GM18502 (cell line): Measurements from ENCODE around the gene SFMBT2.
A peak's percentile ranks its signal among the peaks of the same experiment; 100 is the strongest.
"Not testable (repeated sequence)": the region's sequence is repeated elsewhere in the genome, so short reads cannot be mapped to it uniquely, and the experiment has no call there.

Experiments
- ATAC-seq: cut with Tn5 transposase; IDR thresholded peaks from one replicate; pipeline ENCODE4 v1.9.1; 2021; ENCODE audit warnings: mild to moderate bottlenecking; ENCODE audit not compliant: unreplicated experiment, poor library complexity

SFMBT2 gene

DNA sequence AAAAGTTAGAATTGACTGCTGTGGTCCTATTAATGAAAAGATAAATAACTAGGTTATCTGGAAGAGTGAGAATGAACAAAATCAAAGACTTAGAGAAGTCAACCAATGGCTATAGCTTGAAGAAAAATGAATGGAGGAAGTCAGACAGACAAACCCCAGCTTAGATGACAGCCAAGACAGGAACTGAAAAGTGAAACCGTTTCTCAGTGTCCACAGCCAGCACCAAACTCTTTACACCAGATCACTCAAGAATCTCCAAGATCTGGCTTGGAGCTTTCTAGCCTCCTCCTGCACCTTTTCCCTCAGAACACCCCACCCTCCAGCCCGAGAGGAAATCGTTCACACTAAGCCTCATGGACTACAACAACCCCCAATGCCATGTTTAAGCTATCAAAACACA, 167.0 kb downstream of the SFMBT2 start:
- ATAC-seq, result peak; percentile 77

DNA sequence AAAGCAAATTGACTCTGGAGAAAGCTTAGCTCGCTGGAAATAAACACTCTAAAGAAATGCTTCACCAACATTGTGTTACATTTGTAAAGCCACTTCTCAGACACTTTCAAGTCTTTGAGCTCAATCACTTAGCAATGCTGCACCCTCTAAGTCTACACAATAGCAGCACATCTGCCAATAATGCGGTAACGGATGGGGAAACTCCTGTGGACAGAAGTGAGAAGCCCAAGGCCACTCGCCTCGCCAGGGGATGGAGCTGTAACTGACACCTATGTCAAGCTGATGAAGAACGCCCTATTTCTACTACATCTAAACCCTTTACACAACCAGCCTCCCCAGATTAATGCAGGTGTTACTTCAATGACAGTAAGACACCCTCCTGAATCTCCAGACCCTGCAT, 167.7 kb downstream of the SFMBT2 start:
- no peak for ATAC-seq

DNA sequence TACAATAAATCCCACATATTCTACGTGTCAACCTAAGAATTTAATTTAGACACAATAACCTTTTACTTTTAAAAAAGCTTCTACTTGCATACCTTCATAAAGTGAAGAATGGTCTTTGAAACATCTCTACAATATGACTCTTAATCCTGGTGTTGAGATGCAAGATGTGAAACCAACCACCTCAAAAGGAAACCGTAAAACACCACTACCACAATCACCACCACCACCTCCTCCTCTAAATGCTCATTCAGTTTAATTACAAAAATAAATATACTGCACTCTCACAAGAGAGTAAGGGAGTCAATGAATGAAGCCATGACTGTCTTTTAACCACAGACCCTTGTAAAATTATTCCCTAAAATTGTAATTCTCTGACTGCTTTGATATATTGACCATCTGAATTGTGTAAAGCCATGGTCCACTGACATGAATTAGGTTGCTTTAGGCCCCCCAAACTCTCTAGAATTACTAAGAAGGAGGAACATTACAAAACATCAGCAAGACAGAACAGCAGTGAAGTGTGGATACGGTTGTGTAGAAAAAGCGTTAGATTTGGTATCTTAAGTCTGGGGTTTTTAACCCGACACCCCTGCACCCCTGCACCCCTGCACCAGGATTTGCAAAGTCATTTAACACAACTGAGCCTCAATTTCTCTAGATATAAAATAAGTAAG, 171.4 kb downstream of the SFMBT2 start:
- ATAC-seq, result peak; percentile 79

DNA sequence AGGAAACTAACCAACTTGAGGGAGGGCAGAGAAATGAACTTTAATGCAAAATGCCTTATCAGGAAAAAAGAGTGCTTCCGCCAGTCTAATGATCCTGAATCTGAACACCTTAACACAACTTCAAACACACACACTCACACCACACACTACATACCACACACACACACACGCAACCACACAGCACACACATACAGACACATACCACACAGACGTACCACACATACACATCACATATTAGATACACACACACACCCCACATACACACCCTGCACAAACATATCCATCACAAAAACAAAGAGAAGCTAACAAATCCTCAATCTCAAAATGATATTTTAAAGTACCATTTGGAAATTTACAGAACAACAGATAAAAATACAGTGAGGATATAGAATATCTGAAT, 175.5 kb downstream of the SFMBT2 start:
- no peak for ATAC-seq

DNA sequence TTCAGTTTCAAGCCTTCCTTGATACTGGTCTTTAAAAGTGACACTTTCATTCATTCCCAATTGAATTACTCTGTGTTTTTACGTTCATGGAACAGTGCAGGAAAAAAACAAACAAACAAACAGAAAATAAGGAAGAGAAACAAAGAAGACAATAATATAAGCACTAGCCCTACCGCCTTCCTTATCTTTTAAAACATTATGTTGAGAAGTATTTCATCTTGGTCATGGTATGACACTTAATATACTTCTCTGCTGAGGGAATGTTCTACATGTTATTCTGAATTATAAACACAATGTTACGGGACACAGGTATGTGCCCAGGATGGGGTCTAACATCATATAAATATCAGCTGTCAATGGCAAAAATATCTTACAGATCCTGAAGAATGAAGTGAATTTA, 176.7 kb downstream of the SFMBT2 start:
- ATAC-seq, result no peak

DNA sequence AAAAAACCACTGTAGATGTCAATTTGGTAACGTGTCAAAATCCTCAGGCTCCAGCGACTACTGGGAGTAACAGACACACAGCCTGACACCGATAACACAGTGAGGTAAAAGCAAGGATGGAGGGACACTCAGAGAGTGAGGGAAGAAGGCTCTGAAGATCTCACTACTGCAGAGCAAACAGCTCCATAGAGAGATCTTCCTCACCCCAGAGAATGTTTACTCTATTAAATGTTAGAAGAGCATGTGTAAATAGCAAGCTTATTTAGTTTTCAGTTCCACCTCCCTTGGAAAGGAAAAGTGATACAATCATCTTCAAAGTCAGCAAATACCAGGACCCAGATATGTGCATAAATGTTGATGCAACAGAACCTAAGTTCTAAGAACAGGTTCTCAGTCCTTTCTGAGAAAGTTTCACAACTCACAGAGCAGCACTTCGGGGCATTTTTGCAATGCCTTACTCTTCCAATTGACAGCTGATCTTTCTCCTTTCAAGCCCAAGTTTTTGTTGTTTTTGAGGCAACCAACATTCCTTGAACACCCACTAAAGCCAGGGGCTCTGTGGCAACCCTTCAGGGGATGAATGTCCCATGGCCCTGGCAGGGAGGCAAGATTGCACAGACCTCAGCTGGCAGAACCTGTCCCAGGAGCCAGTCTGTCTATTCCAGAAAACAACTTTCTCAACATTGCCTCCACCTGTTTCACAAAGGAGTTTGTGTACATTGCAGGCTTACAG, 177.4 kb downstream of the SFMBT2 start:
- ATAC-seq, result no peak

DNA sequence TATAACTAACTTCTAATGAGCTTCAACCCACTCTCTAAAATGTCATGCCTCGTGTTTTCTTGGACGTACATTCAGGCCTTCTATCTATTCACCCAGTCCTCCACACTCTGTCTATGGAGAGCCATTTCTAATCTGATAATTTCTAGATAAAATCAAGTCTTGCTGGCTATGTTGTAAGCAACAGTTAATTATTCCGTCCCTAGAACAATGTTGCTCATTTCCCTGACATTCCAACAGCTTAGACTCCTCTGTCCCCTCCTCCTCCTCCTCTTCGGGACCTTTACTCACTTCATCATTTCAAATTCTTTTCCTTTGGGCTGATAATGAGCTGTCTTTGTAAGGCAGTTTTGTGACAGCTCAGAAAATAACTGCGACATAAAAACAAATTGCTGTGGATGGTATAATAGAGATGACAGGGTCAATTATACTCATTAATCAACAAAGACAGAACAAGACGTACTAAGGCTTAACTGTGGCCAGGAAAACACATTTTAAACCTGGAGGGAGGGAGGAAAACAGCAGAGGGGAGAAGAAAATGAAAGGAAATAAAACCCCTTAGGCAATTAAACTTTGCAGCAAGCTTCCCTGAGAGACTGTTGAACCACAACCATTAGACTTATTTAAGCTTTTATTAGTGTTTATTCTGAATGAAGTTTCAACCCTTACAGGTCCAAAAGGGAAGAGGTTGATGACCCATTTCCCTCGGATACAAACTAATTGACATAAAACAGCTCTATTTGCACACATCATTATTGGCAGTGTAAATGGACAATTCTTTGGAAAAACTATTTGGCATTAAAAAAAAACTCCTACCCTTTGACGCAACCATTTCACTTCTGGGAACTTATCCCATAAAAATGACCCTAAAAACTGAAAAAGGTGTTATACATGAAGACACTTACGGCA, 179.1 kb downstream of the SFMBT2 start:
- no peak for ATAC-seq

DNA sequence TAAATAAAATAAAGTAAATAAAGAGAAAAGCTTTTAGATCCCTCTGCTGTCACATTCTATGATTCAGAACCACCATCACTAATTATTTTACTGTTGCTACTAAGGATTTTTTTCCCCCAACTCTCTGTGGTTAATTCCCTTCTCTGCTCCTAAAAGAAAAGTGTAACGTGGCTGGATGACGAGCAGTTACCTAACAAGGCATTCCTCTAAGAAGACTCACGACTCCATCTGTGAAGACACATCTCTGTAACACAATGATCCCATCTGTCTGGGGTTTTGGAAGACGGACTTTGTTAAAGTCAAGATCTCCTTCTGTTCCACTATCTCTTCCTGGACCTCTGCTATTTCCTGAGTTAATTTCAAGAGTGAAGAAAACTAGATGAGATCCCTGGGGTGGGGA, 179.9 kb downstream of the SFMBT2 start:
- ATAC-seq, result no peak

DNA sequence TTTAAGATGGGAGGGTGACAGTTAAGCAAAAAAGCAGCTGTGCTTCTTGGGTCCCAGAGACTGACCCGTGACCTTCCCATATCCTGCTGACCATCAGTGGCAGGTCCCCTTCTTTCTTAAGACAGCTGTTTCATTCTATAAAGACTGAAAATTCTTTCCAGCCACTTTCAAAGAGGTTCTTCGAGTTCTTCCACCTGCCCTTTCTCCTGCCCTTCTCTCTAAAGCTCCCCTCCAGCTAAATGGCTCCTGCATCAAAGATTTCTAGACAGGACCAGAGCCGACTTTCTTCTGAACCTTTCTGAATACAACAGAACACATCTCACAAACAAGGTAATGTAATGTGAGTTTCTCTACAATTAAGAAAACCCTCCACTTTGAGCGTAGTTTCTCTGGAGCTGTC, 180.8 kb downstream of the SFMBT2 start:
- ATAC-seq, result no peak

DNA sequence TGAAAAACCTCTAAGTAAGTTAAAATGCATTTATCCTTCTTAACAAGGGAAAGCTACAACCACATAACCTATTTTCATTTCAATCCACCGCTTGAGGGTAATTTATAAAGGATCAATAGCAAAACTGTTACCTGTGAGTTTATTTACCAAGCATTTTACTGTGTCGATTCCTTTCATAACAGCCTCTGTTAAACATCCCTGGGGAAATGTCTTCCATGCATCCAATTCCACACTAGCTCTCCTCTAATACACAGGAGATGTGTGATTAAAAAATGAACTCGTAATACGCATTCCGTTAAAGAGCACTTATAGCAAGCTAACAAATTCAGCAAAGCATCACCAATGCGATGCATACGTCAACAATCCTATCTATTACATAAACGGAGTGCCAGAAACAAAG, 185.7 kb downstream of the SFMBT2 start:
- ATAC-seq, result no peak

DNA sequence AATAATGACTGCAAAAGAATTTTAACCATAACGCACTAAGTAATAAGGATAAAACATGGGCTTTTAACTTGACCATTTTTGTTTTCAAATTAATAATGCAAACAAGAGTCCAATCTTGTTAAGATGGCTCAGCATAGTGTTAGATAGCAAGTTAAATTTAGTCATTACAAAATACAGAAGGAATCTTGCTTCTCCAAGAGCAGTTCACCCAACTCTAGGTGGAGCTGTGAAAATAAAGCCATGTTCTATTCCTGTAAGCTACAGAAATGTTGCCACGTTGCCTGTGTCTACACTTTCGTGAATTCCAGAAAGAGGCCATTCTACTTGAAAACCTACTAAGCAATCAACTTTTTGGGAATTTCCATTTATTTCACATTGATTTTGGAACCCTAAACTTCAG, 191.9 kb downstream of the SFMBT2 start:
- no peak for ATAC-seq

DNA sequence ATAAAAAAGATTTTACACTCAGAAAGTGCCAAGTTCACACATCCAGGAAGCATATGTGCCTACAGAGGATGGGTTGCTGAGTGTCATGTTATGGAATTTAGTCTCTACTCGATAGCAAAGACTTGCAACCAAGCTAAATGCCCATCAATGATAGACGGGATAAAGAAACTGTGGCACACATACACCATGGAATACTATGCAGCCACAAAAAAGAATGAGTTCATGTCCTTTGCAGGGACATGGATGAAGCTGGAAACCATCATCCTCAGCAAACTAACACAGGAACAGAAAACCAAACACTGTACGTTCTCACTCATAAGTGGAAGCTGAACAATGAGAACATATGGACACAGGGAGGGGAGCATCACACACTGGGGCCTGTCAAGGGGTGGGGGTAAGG, 198.1 kb downstream of the SFMBT2 start:
- ATAC-seq, result not testable (repeated sequence)

DNA sequence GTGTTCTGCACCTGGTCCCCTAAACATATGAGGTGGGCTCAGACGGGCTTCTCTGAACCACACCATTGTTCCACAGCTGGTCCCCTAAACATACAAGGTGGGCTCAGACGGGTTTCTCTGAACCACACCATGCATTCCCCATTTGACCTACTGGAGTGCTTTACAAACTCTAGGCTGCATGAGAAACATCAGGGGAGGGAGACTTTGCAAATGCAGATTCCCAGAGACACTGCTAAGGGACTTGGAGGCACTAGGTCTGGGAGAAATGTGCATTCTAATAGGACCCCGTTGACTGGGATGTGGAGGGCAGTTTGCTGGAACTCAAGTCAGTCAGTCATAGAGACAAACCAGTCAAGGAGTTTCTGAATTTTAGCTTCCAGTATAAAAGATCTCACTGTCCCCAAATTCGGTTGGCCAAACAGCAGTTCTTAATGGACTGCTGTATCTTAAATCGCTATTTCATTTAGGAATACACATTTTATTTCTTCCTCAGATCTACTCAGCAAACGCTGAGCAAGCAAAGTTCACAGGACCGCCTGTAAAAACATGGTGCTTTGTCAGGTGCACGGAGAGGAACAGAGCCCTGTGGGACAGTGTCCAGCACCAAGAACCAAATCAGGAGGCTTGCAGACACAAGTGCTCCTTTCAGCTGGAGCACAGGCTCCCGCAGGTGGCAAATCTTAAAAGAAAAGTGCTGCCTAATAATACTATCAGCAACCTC, 198.8 kb downstream of the SFMBT2 start:
- no peak for ATAC-seq

DNA sequence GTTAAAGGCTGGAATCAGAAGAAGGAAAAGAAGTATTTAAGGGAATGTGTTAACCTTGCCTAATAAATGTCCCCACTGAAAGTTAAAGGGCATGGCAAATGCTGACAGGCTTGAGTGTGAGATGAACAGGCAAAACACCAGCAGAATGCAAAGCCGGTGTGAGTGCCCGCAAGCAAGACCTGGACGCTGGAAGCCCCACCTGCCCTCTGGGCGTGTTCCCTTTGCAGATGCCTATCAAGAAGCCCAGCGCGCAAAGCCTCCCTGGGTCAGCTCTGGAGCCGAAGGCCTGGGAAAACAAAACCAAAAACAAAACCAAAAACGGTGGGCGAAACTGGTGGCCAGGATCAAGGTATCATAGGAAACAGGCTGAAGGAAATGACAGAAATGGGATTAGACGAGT, 200.3 kb downstream of the SFMBT2 start:
- ATAC-seq, result no peak

DNA sequence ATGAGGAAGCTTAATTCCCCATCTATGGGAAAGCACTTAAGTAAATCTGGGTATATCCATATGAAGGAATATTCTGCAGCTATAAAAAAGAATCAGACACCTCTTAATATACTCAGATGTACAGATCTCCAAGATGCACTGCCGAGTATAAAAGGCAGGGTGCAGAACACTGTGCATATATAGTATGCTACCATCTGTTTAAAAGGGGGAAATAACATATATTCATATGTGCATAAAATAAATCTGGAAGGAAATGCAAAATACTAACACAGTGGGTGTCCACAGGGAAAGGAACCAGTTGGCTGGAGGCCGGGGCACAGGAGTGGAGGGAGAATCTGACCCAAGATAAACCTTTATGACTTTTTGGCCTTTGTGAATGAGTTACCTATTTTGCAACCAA, 201.4 kb downstream of the SFMBT2 start:
- no peak for ATAC-seq

DNA sequence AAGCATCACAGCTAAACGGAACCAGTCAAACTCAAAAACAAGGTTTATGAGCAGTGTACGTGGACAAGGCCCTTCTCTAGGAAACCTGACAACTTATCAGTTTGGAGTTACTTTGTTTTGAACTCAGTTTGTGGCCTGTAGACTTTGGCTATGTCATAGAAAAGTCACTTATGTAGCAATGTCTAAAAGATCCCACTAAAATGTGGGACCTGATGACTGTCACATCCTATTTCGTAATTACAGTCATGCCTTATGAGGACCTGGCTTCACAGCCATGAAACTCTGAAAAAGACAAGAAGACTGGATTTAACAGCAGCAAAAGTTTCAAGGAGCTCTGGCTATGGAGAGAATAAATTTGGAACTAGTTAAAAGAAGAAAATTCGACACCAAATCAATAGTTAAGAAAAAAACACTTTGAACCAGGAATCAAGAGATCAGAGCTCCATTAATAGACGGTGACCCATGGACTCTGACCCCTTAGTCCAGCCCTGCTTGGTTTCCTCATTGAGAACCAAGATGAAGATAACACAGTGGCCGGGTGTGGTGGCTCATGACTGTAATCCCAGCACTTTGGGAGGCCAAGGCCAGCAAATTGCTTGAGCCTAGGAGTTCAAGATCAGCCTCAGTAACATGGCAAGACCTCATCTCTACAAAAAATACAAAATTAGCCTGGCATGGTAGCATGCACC, 204.3 kb downstream of the SFMBT2 start:
- ATAC-seq, result no peak

DNA sequence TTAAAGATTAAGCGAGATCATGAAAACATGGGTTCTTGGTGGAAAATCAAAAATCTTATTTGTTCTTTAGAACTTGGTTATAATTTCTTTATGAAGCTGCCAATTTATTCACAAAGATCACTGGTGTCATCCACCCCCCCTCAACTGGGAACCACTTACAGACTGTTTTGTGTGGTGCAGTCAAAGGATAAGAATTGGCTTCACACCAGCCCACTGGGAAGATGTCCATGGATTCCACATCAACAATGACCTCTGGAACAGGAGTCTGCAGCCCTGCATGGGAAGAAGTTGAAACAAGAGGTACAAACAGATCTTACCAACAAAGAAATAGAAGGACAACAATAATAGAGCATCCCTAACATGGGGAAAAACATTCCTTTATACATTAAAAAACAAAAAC, 205.2 kb downstream of the SFMBT2 start:
- ATAC-seq, result no peak

DNA sequence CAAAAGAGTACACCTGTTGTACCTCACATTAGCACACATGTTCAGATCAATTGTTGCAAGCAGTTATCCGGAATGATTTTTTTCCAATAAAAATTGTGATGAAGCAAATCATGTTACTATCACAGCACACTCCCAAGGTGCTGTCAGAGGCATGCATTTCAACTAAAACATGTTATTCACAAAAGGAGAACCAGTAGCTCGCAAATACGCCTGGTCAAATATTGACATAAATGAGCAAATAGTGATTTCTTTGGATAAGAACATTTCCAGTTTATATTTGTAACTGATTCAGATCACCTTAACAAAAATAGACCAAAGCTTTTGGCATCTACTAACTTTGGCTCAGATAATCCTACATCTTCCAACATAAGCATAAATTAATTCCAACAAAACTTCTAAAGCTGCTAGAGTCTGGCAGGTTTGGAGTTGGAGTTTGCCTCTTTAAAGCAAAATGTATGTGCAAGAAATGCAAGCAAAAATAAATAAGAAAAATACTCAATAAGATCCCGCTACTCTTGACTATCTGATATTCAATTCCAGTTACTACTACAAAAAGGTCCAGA, 208.0 kb downstream of the SFMBT2 start:
- no peak for ATAC-seq

DNA sequence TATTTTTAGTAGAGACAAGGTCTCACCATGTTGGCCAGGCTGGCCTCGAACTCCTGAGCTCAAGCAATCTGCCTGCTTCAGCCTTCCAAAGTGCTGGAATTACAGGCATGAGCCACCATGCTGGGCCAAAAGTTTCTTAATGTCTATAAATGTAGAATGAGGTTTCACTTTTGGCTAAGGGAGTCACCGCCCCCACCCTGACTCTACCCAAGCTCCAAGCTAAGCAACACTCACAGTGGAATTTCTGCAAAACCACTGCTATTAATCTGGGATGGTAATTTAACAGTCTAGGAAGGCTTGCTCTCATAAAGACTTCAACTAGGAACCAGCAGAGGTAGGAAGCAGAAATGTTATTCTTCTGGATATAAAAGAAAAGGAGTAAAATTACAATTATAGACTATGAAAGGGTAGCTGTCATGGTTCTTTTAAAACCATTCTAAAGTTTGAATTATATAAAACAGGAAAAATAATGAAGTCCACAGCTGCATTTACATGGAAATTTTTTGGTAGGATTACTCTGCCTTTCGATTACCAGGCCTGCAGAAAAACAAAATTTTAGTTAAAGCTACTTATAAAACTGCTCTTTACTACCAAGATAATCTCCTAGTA, 211.6 kb downstream of the SFMBT2 start:
- no peak for ATAC-seq
